Neural progenitor cell (in vitro differentiated cells): Measurements from ENCODE around the gene CNR2. TPM values are rescaled to one million over a fixed set of nuclear protein-coding genes. Genes with fewer than 3 reads are reported as not detected.
A peak's percentile ranks its signal among the peaks of the same experiment; 100 is the strongest.
"Not testable (repeated sequence)": the region's sequence is repeated elsewhere in the genome, so short reads cannot be mapped to it uniquely, and the experiment has no call there.

Experiments used
- DNase-seq: peaks from one replicate; pipeline ENCODE4 v3.0.0-alpha.2; 2016; ENCODE audit warnings: low spot score
- H2AFZ ChIP-seq: fragments of 200-600 bp; sonication (generic); replicated peaks from 2 replicates; pipeline ENCODE4 v1.6.1; 2016; ENCODE audit warnings: antibody characterized with exemption
- H3F3A ChIP-seq: fragments of 200-600 bp; sonication (generic); 2 replicates; pipeline ENCODE4 v1.6.1; 2016; ENCODE audit warnings: antibody characterized with exemption, low read depth
- H3K27ac ChIP-seq: fragments of 200-600 bp; sonication (generic); 2 replicates; pipeline ENCODE4 v1.5.1; 2016; ENCODE audit warnings: mild to moderate bottlenecking
- H3K27me3 ChIP-seq: fragments of 200-600 bp; sonication (generic); 2 replicates; pipeline ENCODE4 v1.6.1; 2016; ENCODE audit warnings: mild to moderate bottlenecking, moderate library complexity
- H3K36me3 ChIP-seq: fragments of 200-600 bp; sonication (generic); 2 replicates; pipeline ENCODE4 v1.5.1; 2016
- H3K4me1 ChIP-seq: fragments of 200-600 bp; sonication (generic); 2 replicates; pipeline ENCODE4 v1.6.1; 2016; ENCODE audit warnings: mixed run types
- H3K4me2 ChIP-seq: fragments of 200-600 bp; sonication (generic); 2 replicates; pipeline ENCODE4 v1.6.1; 2016
- H3K4me3 ChIP-seq: fragments of 200-600 bp; sonication (generic); 2 replicates; pipeline ENCODE4 v1.5.1; 2016
- H3K79me2 ChIP-seq: fragments of 200-600 bp; sonication (generic); 2 replicates; pipeline ENCODE4 v1.6.1; 2016; ENCODE audit warnings: low read depth
- H3K9ac ChIP-seq: fragments of 200-600 bp; sonication (generic); 2 replicates; pipeline ENCODE4 v1.6.1; 2016
- H3K9me3 ChIP-seq: fragments of 200-600 bp; sonication (generic); 2 replicates; pipeline ENCODE4 v1.5.1; 2016; ENCODE audit warnings: low read depth
- H4K20me1 ChIP-seq: fragments of 200-600 bp; sonication (generic); 2 replicates; pipeline ENCODE4 v1.6.1; 2016; ENCODE audit warnings: low read depth
- H3K27ac Mint-ChIP-seq: 3 replicates; pipeline ENCODE4 v1.8.0; 2021; ENCODE audit warnings: mixed read lengths
- H3K27me3 Mint-ChIP-seq: 2 replicates; pipeline ENCODE4 v1.8.0; 2022; ENCODE audit warnings: low read depth, mild to moderate bottlenecking, inconsistent platforms, moderate library complexity, mixed read lengths; ENCODE audit not compliant: insufficient read depth
- H3K36me3 Mint-ChIP-seq: 3 replicates; pipeline ENCODE4 v1.8.0; 2021; ENCODE audit warnings: mixed read lengths
- H3K4me1 Mint-ChIP-seq: 3 replicates; pipeline ENCODE4 v1.8.0; 2021; ENCODE audit warnings: mixed read lengths
- H3K4me3 Mint-ChIP-seq: 3 replicates; pipeline ENCODE4 v1.8.0; 2021; ENCODE audit warnings: mild to moderate bottlenecking, moderate library complexity, mixed read lengths
- H3K9me3 Mint-ChIP-seq: 3 replicates; pipeline ENCODE4 v1.8.0; 2020; ENCODE audit warnings: mixed read lengths
- CTCF ChIP-seq: fragments of 200-600 bp; sonication (generic); IDR thresholded peaks from 2 replicates; pipeline ENCODE4 v1.5.1; 2017; ENCODE audit warnings: antibody characterized with exemption, mild to moderate bottlenecking
- EZH2 ChIP-seq: fragments of 200-600 bp; sonication (generic); IDR thresholded peaks from 2 replicates; pipeline ENCODE4 v1.6.1; 2017; ENCODE audit warnings: antibody characterized with exemption, mild to moderate bottlenecking, moderate library complexity
- EZH2phosphoT487 ChIP-seq: fragments of 200-600 bp; sonication (generic); IDR thresholded peaks from 2 replicates; pipeline ENCODE4 v1.6.1; 2017; ENCODE audit warnings: antibody characterized with exemption
- total RNA-seq: library from RNA; depleted of rRNA; stranded (reverse); fragments of >200 nt; gene quantifications from 2 replicates; pipeline ENCODE4 v1.2.3, GENCODE V29; 2015; ENCODE audit warnings: low replicate concordance

The CNR2 gene
- total RNA-seq, 1 donor from 2014 or later: not detected

GRCh38 chr1:23864801-23865542, 48.2 kb downstream of the CNR2 start:
- Histone ChIP-seq H3K27me3 (peaks cover 38% of the 10 kb centered on the region), H3K79me2 (no peaks in the 10 kb centered on the region), H4K20me1 (peaks cover 7% of the 10 kb centered on the region), H3K9me3 (no peaks in the 10 kb centered on the region), H3K9ac (no peak overlapping the region), H3K27ac (no peak overlapping the region), H3K4me1 (peaks cover 5% of the 10 kb centered on the region), H3K4me3 (no peak overlapping the region), H3F3A (no peaks in the 10 kb centered on the region), H2AFZ (no peak overlapping the region), H3K4me2 (no peak overlapping the region), H3K36me3 (no peaks in the 10 kb centered on the region)
- peaks cover 11% of the 10 kb centered on the region for H3K4me1 Mint-ChIP-seq
- no peak for DNase-seq
- no peak overlapping the region for H3K27ac Mint-ChIP-seq
- no peaks in the 10 kb centered on the region for H3K9me3 Mint-ChIP-seq
- peaks cover 26% of the 10 kb centered on the region for H3K27me3 Mint-ChIP-seq
- no peak for TF ChIP-seq CTCF
- TF ChIP-seq EZH2phosphoT487: no peak
- H3K36me3 Mint-ChIP-seq: no peaks in the 10 kb centered on the region
- H3K4me3 Mint-ChIP-seq: no peak overlapping the region

- Mint-ChIP-seq H3K9me3 (no peaks in the 10 kb centered on the region), H3K4me1 (peaks cover 6% of the 10 kb centered on the region), H3K36me3 (no peaks in the 10 kb centered on the region), H3K27ac (no peak overlapping the region), H3K27me3 (peaks cover 15% of the 10 kb centered on the region), H3K4me3 (no peak overlapping the region)
- DNase-seq: no peak
- H4K20me1 ChIP-seq: peaks cover 7% of the 10 kb centered on the region
- H3K27me3 ChIP-seq: peaks cover 19% of the 10 kb centered on the region
- H3K36me3 ChIP-seq: no peaks in the 10 kb centered on the region
- no peak overlapping the region for H3K4me3 ChIP-seq
- peaks cover 5% of the 10 kb centered on the region for H3K4me1 ChIP-seq
- no peak overlapping the region for H3K9ac ChIP-seq
- no peak for TF ChIP-seq CTCF
- no peak for TF ChIP-seq EZH2
- TF ChIP-seq EZH2phosphoT487: no peak
- H3K27ac ChIP-seq: no peak overlapping the region
- H3K4me2 ChIP-seq: no peak overlapping the region
- H3K79me2 ChIP-seq: no peaks in the 10 kb centered on the region
- H3F3A ChIP-seq: no peaks in the 10 kb centered on the region
- H2AFZ ChIP-seq: no peak overlapping the region
- H3K9me3 ChIP-seq: no peaks in the 10 kb centered on the region
These were observed 50.5 kb downstream of the CNR2 start for GRCh38 chr1:23862640-23863039.

GRCh38 chr1:23854568-23854967, 58.6 kb downstream of the CNR2 start:
- no peaks in the 10 kb centered on the region for H3K4me1 ChIP-seq
- DNase-seq: peak; percentile 11
- H3F3A ChIP-seq: no peaks in the 10 kb centered on the region
- H3K36me3 Mint-ChIP-seq: peaks cover 12% of the 10 kb centered on the region
- no peaks in the 10 kb centered on the region for H3K9me3 ChIP-seq
- no peaks in the 10 kb centered on the region for H4K20me1 ChIP-seq
- H3K79me2 ChIP-seq: no peaks in the 10 kb centered on the region
- H3K4me3 Mint-ChIP-seq: no peak overlapping the region
- no peak for TF ChIP-seq CTCF
- no peak for TF ChIP-seq EZH2
- no peak for TF ChIP-seq EZH2phosphoT487
- no peak overlapping the region for H3K27ac ChIP-seq
- H2AFZ ChIP-seq: no peak overlapping the region
- H3K4me2 ChIP-seq: no peak overlapping the region
- H3K36me3 ChIP-seq: no peaks in the 10 kb centered on the region
- H3K4me3 ChIP-seq: no peak overlapping the region
- no peaks in the 10 kb centered on the region for H3K27me3 ChIP-seq
- no peaks in the 10 kb centered on the region for H3K4me1 Mint-ChIP-seq
- peaks cover 2% of the 10 kb centered on the region for H3K27me3 Mint-ChIP-seq
- peaks cover 9% of the 10 kb centered on the region for H3K9me3 Mint-ChIP-seq
- no peak overlapping the region for H3K27ac Mint-ChIP-seq
- H3K9ac ChIP-seq: no peak overlapping the region

DNA sequence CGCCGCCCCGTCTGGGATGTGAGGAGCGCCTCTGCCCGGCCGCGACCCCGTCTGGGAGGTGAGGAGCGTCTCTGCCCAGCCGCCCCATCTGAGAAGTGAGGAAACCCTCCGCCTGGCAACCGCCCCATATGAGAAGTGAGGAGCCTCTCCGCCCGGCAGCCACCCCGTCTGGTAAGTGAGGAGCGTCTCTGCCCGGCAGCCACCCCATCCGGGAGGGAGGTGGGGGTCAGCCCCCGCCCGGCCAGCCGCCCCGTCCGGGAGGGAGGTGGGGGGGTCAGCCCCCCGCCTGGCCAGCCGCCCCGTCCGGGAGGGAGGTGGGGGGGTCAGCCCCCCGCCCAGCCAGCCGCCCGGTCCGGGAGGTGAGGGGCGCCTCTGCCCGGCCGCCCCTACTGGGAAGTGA, 60.0 kb downstream of the CNR2 start:
- H3K9me3 Mint-ChIP-seq, DNase-seq, H3K4me1 Mint-ChIP-seq, H2AFZ ChIP-seq, H3F3A ChIP-seq, H3K79me2 ChIP-seq, H3K36me3 ChIP-seq, H3K27me3 Mint-ChIP-seq, H3K4me1 ChIP-seq, H3K9ac ChIP-seq, H3K27ac Mint-ChIP-seq, H3K4me3 ChIP-seq, H3K4me3 Mint-ChIP-seq, H4K20me1 ChIP-seq, H3K9me3 ChIP-seq, H3K4me2 ChIP-seq, H3K27ac ChIP-seq, H3K27me3 ChIP-seq: not testable (repeated sequence)
- peaks cover 12% of the 10 kb centered on the region for H3K36me3 Mint-ChIP-seq

GRCh38 chr1:23851406-23851805, 61.8 kb downstream of the CNR2 start:
- H3K9ac ChIP-seq, H2AFZ ChIP-seq, H3K4me1 Mint-ChIP-seq, H3K4me2 ChIP-seq, H3K79me2 ChIP-seq, H3K9me3 Mint-ChIP-seq, H3K27me3 ChIP-seq, H3F3A ChIP-seq, H3K36me3 ChIP-seq, H3K36me3 Mint-ChIP-seq, H3K4me3 Mint-ChIP-seq, H3K27me3 Mint-ChIP-seq, H3K9me3 ChIP-seq, H3K4me3 ChIP-seq, H3K4me1 ChIP-seq, H3K27ac ChIP-seq, H3K27ac Mint-ChIP-seq, DNase-seq, H4K20me1 ChIP-seq: not testable (repeated sequence)
